HG03378 (cell line): ENCODE data around the gene PHLDA2.

Source experiments
- ATAC-seq: cut with Tn5 transposase; IDR thresholded peaks from one replicate; pipeline ENCODE4 v1.9.1; 2021; ENCODE audit warnings: mild to moderate bottlenecking, moderate library complexity; ENCODE audit not compliant: unreplicated experiment

PHLDA2 gene

GRCh38 chr11:2899080-2899783, 30.0 kb downstream of the PHLDA2 start:
- no peak for ATAC-seq

GRCh38 chr11:2898366-2899079, 30.7 kb downstream of the PHLDA2 start:
- ATAC-seq: peak; percentile 45

GRCh38 chr11:2897048-2897447, 32.2 kb downstream of the PHLDA2 start:
- no peak for ATAC-seq

- no peak for ATAC-seq
These were observed 33.2 kb downstream of the PHLDA2 start for GRCh38 chr11:2896047-2896446.

GRCh38 chr11:2893935-2894334, 35.3 kb downstream of the PHLDA2 start:
- no peak for ATAC-seq

GRCh38 chr11:2892967-2893528, 36.2 kb downstream of the PHLDA2 start:
- ATAC-seq: no peak

- no peak for ATAC-seq
These were observed 36.8 kb downstream of the PHLDA2 start for GRCh38 chr11:2892215-2892966.

- no peak for ATAC-seq
These were observed 37.6 kb downstream of the PHLDA2 start for GRCh38 chr11:2891326-2892214.

- no peak for ATAC-seq
These were observed 38.5 kb downstream of the PHLDA2 start for GRCh38 chr11:2890466-2891294.

- no peak for ATAC-seq
These were observed 39.6 kb downstream of the PHLDA2 start for GRCh38 chr11:2889362-2890273.

- no peak for ATAC-seq
These were observed 40.8 kb downstream of the PHLDA2 start for GRCh38 chr11:2888266-2888968.

- no peak for ATAC-seq
These were observed 41.6 kb downstream of the PHLDA2 start for GRCh38 chr11:2887515-2888195.

- ATAC-seq: no peak
These were observed 42.3 kb downstream of the PHLDA2 start for GRCh38 chr11:2886936-2887335.

GRCh38 chr11:2886191-2886894, 42.9 kb downstream of the PHLDA2 start:
- no peak for ATAC-seq

GRCh38 chr11:2885678-2886081, 43.5 kb downstream of the PHLDA2 start, which contains the start of gene CDKN1C:
CDKN1C (minus strand) TSS chr11:2885775; CDS start chr11:2885456, 319 bp downstream.
- peak; percentile 43 for ATAC-seq

- no peak for ATAC-seq
These were observed 44.1 kb downstream of the PHLDA2 start for GRCh38 chr11:2885017-2885677.
